Kidney (tissue), 14 donors: ENCODE data around the gene RAD21L1. TPM values are rescaled to one million over a fixed set of nuclear protein-coding genes. Genes with fewer than 3 reads are reported as not detected.

Source experiments
- DNase-seq, 5 donors: peaks; one replicate each; pipeline ENCODE4 v3.0.0-alpha.2; 2013 to 2020
- FAIRE-seq: peaks from 2 replicates; lab custom pipeline; 2012; peaks lifted over from hg19 to GRCh38; lab: Jason Lieb, UNC
- H3K27ac ChIP-seq, 2 donors: one replicate each; pipeline ENCODE4 v1.7.0; 2013; ENCODE audit warnings: low read depth in 2 of 2, low read length in 2 of 2, inconsistent platforms in 1 of 2
- H3K27me3 ChIP-seq: one replicate; pipeline ENCODE4 v1.7.1; 2013; ENCODE audit warnings: low read length, inconsistent platforms; ENCODE audit not compliant: control insufficient read depth, insufficient read depth
- H3K36me3 ChIP-seq, 3 donors: one replicate each; pipeline versions ENCODE4 v1.7.0 to v1.7.1; 2013; ENCODE audit warnings: low read length in 3 of 3, control low read depth in 1 of 3, inconsistent platforms in 1 of 3; ENCODE audit not compliant: insufficient read depth in 3 of 3, control insufficient read depth in 2 of 3
- H3K4me1 ChIP-seq, 3 donors: one replicate each; pipeline versions ENCODE4 v1.7.0 to v1.7.1; 2013; ENCODE audit warnings: low read length in 3 of 3, inconsistent platforms in 1 of 3, low read depth in 1 of 3; ENCODE audit not compliant: control insufficient read depth in 2 of 3, insufficient read depth in 2 of 3
- H3K4me3 ChIP-seq, 3 donors: one replicate each; pipeline versions ENCODE4 v1.7.0 to v1.8.1; 2013; ENCODE audit warnings: low read length in 3 of 3, control low read depth in 1 of 3, inconsistent platforms in 1 of 3
- H3K9ac ChIP-seq, 3 donors: one replicate each; pipeline versions ENCODE4 v1.7.0 to v1.7.1; 2013; ENCODE audit warnings: low read length in 3 of 3, control low read depth in 1 of 3, inconsistent platforms in 1 of 3
- H3K9me3 ChIP-seq, 3 donors: one replicate each; pipeline versions ENCODE4 v1.7.0 to v1.7.1; 2013; ENCODE audit warnings: low read length in 3 of 3, control low read depth in 1 of 3, inconsistent platforms in 1 of 3; ENCODE audit not compliant: control insufficient read depth in 2 of 3, insufficient read depth in 1 of 3
- CTCF ChIP-seq: IDR thresholded peaks from 3 replicates; pipeline ENCODE4 v1.5.1; 2012; ENCODE audit warnings: mild to moderate bottlenecking, moderate library complexity, borderline replicate concordance; ENCODE audit not compliant: insufficient read depth; ENCODE audit errors: extremely low read depth
- intact Hi-C: fragments of 100-400 bp; cut with DNase I; formaldehyde crosslinking; loops from one replicate; pipeline ENCODE4 v1.11.1; 2022
- polyA plus RNA-seq: library from polyadenylated mRNA; stranded (reverse); fragments of 350-450 nt; fragmentation: Illumina TruSeq; extraction: RNeasy Lipid Tissue Mini Kit (QIAGEN cat#74804); gene quantifications from one replicate; pipeline ENCODE4 v1.2.3, GENCODE V29; 2014; ENCODE audit warnings: low read depth, low replicate concordance; ENCODE audit not compliant: insufficient read depth
- total RNA-seq: library from RNA; stranded (reverse); fragmentation: NEBNext Ultra II Directional; extraction: Animal tissue kit (Norgen Biotek cat#: 25700); gene quantifications from one replicate; pipeline ENCODE4 v1.2.1, GENCODE V29; 2021
- donor health status: control.
- donor health status: control.
- donor health status: control.
- donor health status: control.
- donor health status: control.
- donor health status: DM: yes; HTN: yes; CAD: no.
- donor health status: Normal renal cell carcinoma (clear cell type).

Gene RAD21L1
- total and polyA plus RNA-seq, 2 donors from 2014 or later: not detected

- FAIRE-seq: no peak
- H3K27ac ChIP-seq: no peak overlapping the region
- H3K27me3 ChIP-seq: no peaks in the 10 kb centered on the region
- H3K36me3 ChIP-seq: no peaks in the 10 kb centered on the region
- TF ChIP-seq CTCF: no peak
- no peaks in the 10 kb centered on the region for H3K9me3 ChIP-seq
- no peak overlapping the region for H3K4me3 ChIP-seq
- H3K9ac ChIP-seq: no peak overlapping the region
- peaks cover 0 to 5% (median 0%) of the 10 kb centered on the region in 3 donors for H3K4me1 ChIP-seq
- DNase-seq: no peak
- intact Hi-C loops: no loop called here
Measured at GRCh38 chr20:1199212-1199873, 26.5 kb upstream of the RAD21L1 start.

GRCh38 chr20:1199964-1200363 is 25.9 kb upstream of the RAD21L1 start:
- Histone ChIP-seq H3K36me3 (no peaks in the 10 kb centered on the region), H3K27ac (no peak overlapping the region), H3K4me3 (no peak overlapping the region), H3K9ac (no peak overlapping the region), H3K27me3 (no peaks in the 10 kb centered on the region), H3K4me1 (peaks cover 0 to 5% (median 0%) of the 10 kb centered on the region in 3 donors), H3K9me3 (no peaks in the 10 kb centered on the region)
- FAIRE-seq: no peak
- DNase-seq: no peak
- intact Hi-C loops: no loop called here
- TF ChIP-seq CTCF: no peak

- no peak for TF ChIP-seq CTCF
- Histone ChIP-seq H3K9ac (no peak within 1 kb of the TSS), H3K27me3 (no peaks in the 10 kb centered on the region), H3K9me3 (no peaks in the 10 kb centered on the region), H3K4me3 (no peak within 1 kb of the TSS), H3K36me3 (no peaks in the 10 kb centered on the region), H3K4me1 (peaks cover 0 to 5% (median 0%) of the 10 kb centered on the region in 3 donors), H3K27ac (no peak within 1 kb of the TSS)
- intact Hi-C loops: no loop called here
- DNase-seq: no peak
- no peak for FAIRE-seq
Measured at GRCh38 chr20:1202762-1203504, 22.9 kb upstream of the RAD21L1 start, which contains the start of gene C20orf202. C20orf202 (plus strand) TSS chr20:1203454; CDS start chr20:1203586, 132 bp downstream.
